ENCODE results near the gene C20orf202.

DNA sequence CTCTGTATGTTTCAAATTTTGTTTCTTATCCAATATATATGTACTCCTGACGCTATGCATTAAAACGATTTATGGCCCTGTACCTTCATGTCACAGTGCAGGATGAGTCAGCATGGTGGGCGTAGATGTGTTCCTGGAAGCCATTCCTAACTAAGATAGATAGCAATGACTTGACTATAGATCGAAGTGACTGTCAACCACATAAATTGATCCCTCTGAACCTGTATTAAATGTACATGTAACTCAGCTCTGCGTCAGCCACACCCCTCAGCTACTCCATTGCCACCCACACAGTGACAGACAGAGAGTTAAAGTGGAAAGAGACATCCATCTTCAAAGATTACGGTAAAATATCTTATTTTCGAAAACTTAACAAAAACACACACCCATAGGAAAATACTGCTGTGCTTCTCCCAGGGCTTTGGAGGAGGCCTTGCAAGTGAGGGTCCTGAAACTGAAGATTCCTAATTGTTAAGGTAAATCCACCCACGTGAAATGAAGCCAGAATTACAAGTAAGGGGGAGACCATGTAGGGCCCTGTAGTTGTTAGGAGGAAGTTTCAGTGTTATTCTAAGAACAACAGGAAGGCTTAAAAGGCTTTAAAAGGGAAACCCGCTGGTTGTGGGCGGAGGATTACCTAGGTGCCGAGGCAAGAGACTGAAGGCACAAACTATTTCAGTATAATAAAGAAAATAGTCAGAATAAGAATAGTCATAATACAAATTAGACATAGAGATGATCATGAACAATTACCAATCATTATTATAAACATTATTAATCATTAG is 12.3 kb downstream of the C20orf202 start:
- TF ChIP-seq ZNF211 (tag by site-specific recombination; IDR thresholded peaks at IDR 0.05; ENCODE audit: low read depth) = no peak
- TF ChIP-seq ZBTB20 (tag by site-specific recombination; IDR thresholded peaks at IDR 0.05) = no peak
- no peak for TF ChIP-seq SETDB1 (IDR thresholded peaks at IDR 0.05; ENCODE audit: insufficient read length, low read length)
- no peak for TF ChIP-seq YY1 (tag by site-specific recombination; IDR thresholded peaks at IDR 0.05)
- no peak for TF ChIP-seq CTCF (tag by site-specific recombination; IDR thresholded peaks at IDR 0.05)
- no peak for TF ChIP-seq ZNF596 (tag by site-specific recombination; IDR thresholded peaks at IDR 0.05)
- TF ChIP-seq KLF1 (tag by site-specific recombination; IDR thresholded peaks at IDR 0.05) = no peak
- TF ChIP-seq ZNF350 (tag by site-specific recombination; IDR thresholded peaks at IDR 0.05) = no peak
- TF ChIP-seq ZNF266 (tag by site-specific recombination; IDR thresholded peaks at IDR 0.05; ENCODE audit: low read depth) = no peak
- no peak for TF ChIP-seq OSR2 (tag by site-specific recombination; IDR thresholded peaks at IDR 0.05)
- TF ChIP-seq ZNF214 (tag by site-specific recombination; IDR thresholded peaks at IDR 0.05; ENCODE audit: borderline replicate concordance) = no peak
- no peak for TF ChIP-seq TCF7L2 (IDR thresholded peaks at IDR 0.05; ENCODE audit: borderline replicate concordance, low read depth, low read length)

All from HEK293 (cell line).